WTC11 (cell line): ENCODE measurements around the gene C10orf95. TPM values are rescaled to one million over a fixed set of nuclear protein-coding genes. Genes with fewer than 3 reads are reported as not detected.

Experiments
- ATAC-seq: fragments of 200-7000 bp; cut with Tn5 transposase; 2 replicates; pipeline ENCODE4 v1.10.0; 2021; ENCODE audit warnings: mild to moderate bottlenecking, moderate library complexity
- CTCF ChIA-PET: fragments of 300-600 bp; sonication (Branson Sonifier 250); formaldehyde crosslinking; loops from one replicate; lab custom pipeline; 2021; ENCODE audit warnings: antibody characterized with exemption; lab: Charles Lee
- POLR2A ChIA-PET: fragments of 350-600 bp; sonication (Branson Sonifier 250); formaldehyde crosslinking; loops from one replicate; lab custom pipeline; 2021; ENCODE audit warnings: antibody characterized with exemption; lab: Charles Lee
- DNase-seq: peaks from one replicate; pipeline ENCODE4 v3.0.0; 2021; ENCODE audit warnings: low spot score
- H3K27ac Mint-ChIP-seq: 2 replicates; pipeline ENCODE4 v1.8.0; 2021; ENCODE audit warnings: mixed read lengths
- H3K27me3 Mint-ChIP-seq: 2 replicates; pipeline ENCODE4 v1.8.0; 2021; ENCODE audit warnings: low read depth, mild to moderate bottlenecking, moderate library complexity, mixed read lengths
- H3K36me3 Mint-ChIP-seq: 2 replicates; pipeline ENCODE4 v1.8.0; 2021; ENCODE audit warnings: mixed read lengths
- H3K4me1 Mint-ChIP-seq: 2 replicates; pipeline ENCODE4 v1.8.0; 2022; ENCODE audit warnings: mixed read lengths
- H3K4me3 Mint-ChIP-seq: 2 replicates; pipeline ENCODE4 v1.8.0; 2021; ENCODE audit warnings: mild to moderate bottlenecking, moderate library complexity, mixed read lengths
- H3K9me3 Mint-ChIP-seq: 2 replicates; pipeline ENCODE4 v1.8.0; 2021; ENCODE audit warnings: mixed read lengths
- ATF2 ChIP-seq: sonication (generic); formaldehyde crosslinking; IDR thresholded peaks from 2 replicates; pipeline ENCODE4 v1.8.1; 2022; ENCODE audit warnings: low read depth, missing genetic modification reagents, borderline replicate concordance
- ATF6 ChIP-seq: sonication (generic); formaldehyde crosslinking; IDR thresholded peaks from 2 replicates; pipeline ENCODE4 v1.8.1; 2023; ENCODE audit warnings: mild to moderate bottlenecking, missing genetic modification reagents
- CBFB ChIP-seq: sonication (generic); formaldehyde crosslinking; IDR thresholded peaks from 2 replicates; pipeline ENCODE4 v1.8.1; 2022; ENCODE audit warnings: mild to moderate bottlenecking, low read depth, missing genetic modification reagents
- E2F4 ChIP-seq: sonication (generic); formaldehyde crosslinking; IDR thresholded peaks from 2 replicates; pipeline ENCODE4 v1.8.1; 2022; ENCODE audit warnings: low read depth, mild to moderate bottlenecking, moderate library complexity, missing genetic modification reagents, borderline replicate concordance
- FOXP1 ChIP-seq: sonication (generic); formaldehyde crosslinking; IDR thresholded peaks from 2 replicates; pipeline ENCODE4 v1.8.0; 2022; ENCODE audit warnings: missing genetic modification reagents, mild to moderate bottlenecking, moderate library complexity, borderline replicate concordance
- JUN ChIP-seq: sonication (generic); formaldehyde crosslinking; IDR thresholded peaks from 2 replicates; pipeline ENCODE4 v1.8.0; 2023; ENCODE audit warnings: mild to moderate bottlenecking, missing genetic modification reagents
- KAT7 ChIP-seq: sonication (generic); formaldehyde crosslinking; IDR thresholded peaks from 2 replicates; pipeline ENCODE4 v1.8.1; 2023; ENCODE audit warnings: missing genetic modification reagents, mild to moderate bottlenecking, borderline replicate concordance
- RELA ChIP-seq: sonication (generic); formaldehyde crosslinking; IDR thresholded peaks from 2 replicates; pipeline ENCODE4 v1.8.1; 2022; ENCODE audit warnings: missing genetic modification reagents, mild to moderate bottlenecking, borderline replicate concordance
- SMAD4 ChIP-seq: sonication (generic); formaldehyde crosslinking; IDR thresholded peaks from 2 replicates; pipeline ENCODE4 v1.8.0; 2022; ENCODE audit warnings: mild to moderate bottlenecking, missing genetic modification reagents
- SOX15 ChIP-seq: fragments of 250-450 bp; sonication (Bioruptor Pico); IDR thresholded peaks from 2 replicates; pipeline ENCODE4 v1.9.0; 2021; ENCODE audit warnings: mild to moderate bottlenecking
- TP53 ChIP-seq: sonication (generic); formaldehyde crosslinking; IDR thresholded peaks from 2 replicates; pipeline ENCODE4 v1.8.1; 2023; ENCODE audit warnings: mild to moderate bottlenecking, missing genetic modification reagents
- USF1 ChIP-seq: sonication (generic); formaldehyde crosslinking; IDR thresholded peaks from 2 replicates; pipeline ENCODE4 v1.8.0; 2022; ENCODE audit warnings: mild to moderate bottlenecking, missing genetic modification reagents
- ZNF121 ChIP-seq: sonication (generic); formaldehyde crosslinking; IDR thresholded peaks from 2 replicates; pipeline ENCODE4 v1.8.0; 2023; ENCODE audit warnings: missing genetic modification reagents
- total RNA-seq: library from RNA; stranded (reverse); gene quantifications from 3 replicates; pipeline ENCODE4 v1.2.3, GENCODE V29; 2021
- TF ChIP-seq, protein P1 (sequence below): fragments of 250-450 bp; sonication (Bioruptor Pico); IDR thresholded peaks from 2 replicates; pipeline ENCODE4 v2.1.2; 2022; ENCODE audit warnings: mild to moderate bottlenecking, moderate library complexity
- TF ChIP-seq, protein P2 (sequence below): sonication (generic); formaldehyde crosslinking; IDR thresholded peaks from 2 replicates; pipeline ENCODE4 v1.8.0; 2022; ENCODE audit warnings: missing genetic modification reagents
- TF ChIP-seq, protein P3 (sequence below): sonication (generic); formaldehyde crosslinking; IDR thresholded peaks from 2 replicates; pipeline ENCODE4 v1.8.1; 2023; ENCODE audit warnings: mild to moderate bottlenecking, missing genetic modification reagents, moderate library complexity
- TF ChIP-seq, protein P4 (sequence below): sonication (generic); formaldehyde crosslinking; IDR thresholded peaks from 2 replicates; pipeline ENCODE4 v1.8.0; 2023; ENCODE audit warnings: missing genetic modification reagents
- TF ChIP-seq, protein P5 (sequence below): sonication (generic); formaldehyde crosslinking; IDR thresholded peaks from 2 replicates; pipeline ENCODE4 v1.8.1; 2023; ENCODE audit warnings: mild to moderate bottlenecking, moderate library complexity, missing genetic modification reagents

Gene C10orf95
- total RNA-seq, 1 experiment from 2014 or later, result 0.96 TPM

GRCh38 chr10:102422545-102423129, 28.7 kb downstream of the C10orf95 start (continued):
- TF ChIP-seq, protein P1, sequence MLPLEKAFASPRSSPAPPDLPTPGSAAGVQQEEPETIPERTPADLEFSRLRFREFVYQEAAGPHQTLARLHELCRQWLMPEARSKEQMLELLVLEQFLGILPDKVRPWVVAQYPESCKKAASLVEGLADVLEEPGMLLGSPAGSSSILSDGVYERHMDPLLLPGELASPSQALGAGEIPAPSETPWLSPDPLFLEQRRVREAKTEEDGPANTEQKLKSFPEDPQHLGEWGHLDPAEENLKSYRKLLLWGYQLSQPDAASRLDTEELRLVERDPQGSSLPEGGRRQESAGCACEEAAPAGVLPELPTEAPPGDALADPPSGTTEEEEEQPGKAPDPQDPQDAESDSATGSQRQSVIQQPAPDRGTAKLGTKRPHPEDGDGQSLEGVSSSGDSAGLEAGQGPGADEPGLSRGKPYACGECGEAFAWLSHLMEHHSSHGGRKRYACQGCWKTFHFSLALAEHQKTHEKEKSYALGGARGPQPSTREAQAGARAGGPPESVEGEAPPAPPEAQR (CRISPR knock-in tag), result no peak
- TF ChIP-seq, protein P2, sequence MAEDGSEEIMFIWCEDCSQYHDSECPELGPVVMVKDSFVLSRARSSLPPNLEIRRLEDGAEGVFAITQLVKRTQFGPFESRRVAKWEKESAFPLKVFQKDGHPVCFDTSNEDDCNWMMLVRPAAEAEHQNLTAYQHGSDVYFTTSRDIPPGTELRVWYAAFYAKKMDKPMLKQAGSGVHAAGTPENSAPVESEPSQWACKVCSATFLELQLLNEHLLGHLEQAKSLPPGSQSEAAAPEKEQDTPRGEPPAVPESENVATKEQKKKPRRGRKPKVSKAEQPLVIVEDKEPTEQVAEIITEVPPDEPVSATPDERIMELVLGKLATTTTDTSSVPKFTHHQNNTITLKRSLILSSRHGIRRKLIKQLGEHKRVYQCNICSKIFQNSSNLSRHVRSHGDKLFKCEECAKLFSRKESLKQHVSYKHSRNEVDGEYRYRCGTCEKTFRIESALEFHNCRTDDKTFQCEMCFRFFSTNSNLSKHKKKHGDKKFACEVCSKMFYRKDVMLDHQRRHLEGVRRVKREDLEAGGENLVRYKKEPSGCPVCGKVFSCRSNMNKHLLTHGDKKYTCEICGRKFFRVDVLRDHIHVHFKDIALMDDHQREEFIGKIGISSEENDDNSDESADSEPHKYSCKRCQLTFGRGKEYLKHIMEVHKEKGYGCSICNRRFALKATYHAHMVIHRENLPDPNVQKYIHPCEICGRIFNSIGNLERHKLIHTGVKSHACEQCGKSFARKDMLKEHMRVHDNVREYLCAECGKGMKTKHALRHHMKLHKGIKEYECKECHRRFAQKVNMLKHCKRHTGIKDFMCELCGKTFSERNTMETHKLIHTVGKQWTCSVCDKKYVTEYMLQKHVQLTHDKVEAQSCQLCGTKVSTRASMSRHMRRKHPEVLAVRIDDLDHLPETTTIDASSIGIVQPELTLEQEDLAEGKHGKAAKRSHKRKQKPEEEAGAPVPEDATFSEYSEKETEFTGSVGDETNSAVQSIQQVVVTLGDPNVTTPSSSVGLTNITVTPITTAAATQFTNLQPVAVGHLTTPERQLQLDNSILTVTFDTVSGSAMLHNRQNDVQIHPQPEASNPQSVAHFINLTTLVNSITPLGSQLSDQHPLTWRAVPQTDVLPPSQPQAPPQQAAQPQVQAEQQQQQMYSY (CRISPR knock-in tag), result no peak; the same call in 1 of the 2 replicates
- peak; percentile 98 for TF ChIP-seq ZNF121
- TF ChIP-seq SOX15 (CRISPR knock-in tag), result no peak
- 0 out of 2 replicates have a peak, but pooled peaks have one; percentile 9 for TF ChIP-seq CBFB (CRISPR knock-in tag)
- TF ChIP-seq FOXP1 (CRISPR knock-in tag), result peak; percentile 75
- 0 out of 2 replicates have a peak, but pooled peaks have one; percentile 47 for TF ChIP-seq JUN
- TF ChIP-seq USF1 (CRISPR knock-in tag), result peak; percentile 57
- TF ChIP-seq TP53, result 0 out of 2 replicates have a peak, but pooled peaks have one; percentile 29
- TF ChIP-seq, protein P3, sequence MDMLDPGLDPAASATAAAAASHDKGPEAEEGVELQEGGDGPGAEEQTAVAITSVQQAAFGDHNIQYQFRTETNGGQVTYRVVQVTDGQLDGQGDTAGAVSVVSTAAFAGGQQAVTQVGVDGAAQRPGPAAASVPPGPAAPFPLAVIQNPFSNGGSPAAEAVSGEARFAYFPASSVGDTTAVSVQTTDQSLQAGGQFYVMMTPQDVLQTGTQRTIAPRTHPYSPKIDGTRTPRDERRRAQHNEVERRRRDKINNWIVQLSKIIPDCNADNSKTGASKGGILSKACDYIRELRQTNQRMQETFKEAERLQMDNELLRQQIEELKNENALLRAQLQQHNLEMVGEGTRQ (CRISPR knock-in tag), result peak; percentile 48; the same call in 1 of the 2 replicates

GRCh38 chr10:102421757-102422512, 29.4 kb downstream of the C10orf95 start:
- H3K4me1 Mint-ChIP-seq, result peaks cover 19% of the 10 kb centered on the region
- H3K27ac Mint-ChIP-seq, result no peak overlapping the region
- H3K4me3 Mint-ChIP-seq, result peak overlapping the region; percentile 98
- ATAC-seq (peak; percentile 0), DNase-seq (peak; percentile 55)
- ChIA-PET CTCF (interaction anchor here (0.6 to 6.7 kb wide), 20 partner anchors 9 to 252 kb away, joined by 3 to 68 read pairs (median 18); partner anchors contain the start of genes ACTR1A, C10orf95, CUEDC2 and GBF1), POLR2A (interaction anchor here (0.8 to 5.0 kb wide), 7 partner anchors 10 to 300 kb away, joined by 3 to 34 read pairs (median 12); partner anchors contain the start of genes C10orf95, CUEDC2 and NFKB2)
- no peaks in the 10 kb centered on the region for H3K9me3 Mint-ChIP-seq
- peaks cover 9% of the 10 kb centered on the region; the same call in 1 of the 2 replicates for H3K36me3 Mint-ChIP-seq
- peaks cover 5% of the 10 kb centered on the region; the same call in 1 of the 2 replicates for H3K27me3 Mint-ChIP-seq
- TF ChIP-seq ATF2 (CRISPR knock-in tag) (no peak), KAT7 (CRISPR knock-in tag) (no peak), CBFB (CRISPR knock-in tag) (0 out of 2 replicates have a peak, but pooled peaks have one; percentile 4), ATF6 (CRISPR knock-in tag) (no peak), SMAD4 (CRISPR knock-in tag) (0 out of 2 replicates have a peak, but pooled peaks have one; percentile 16), JUN (0 out of 2 replicates have a peak, but pooled peaks have one; percentile 42), RELA (CRISPR knock-in tag) (0 out of 2 replicates have a peak, but pooled peaks have one; percentile 74), E2F4 (CRISPR knock-in tag) (no peak)
- TF ChIP-seq, protein P4, sequence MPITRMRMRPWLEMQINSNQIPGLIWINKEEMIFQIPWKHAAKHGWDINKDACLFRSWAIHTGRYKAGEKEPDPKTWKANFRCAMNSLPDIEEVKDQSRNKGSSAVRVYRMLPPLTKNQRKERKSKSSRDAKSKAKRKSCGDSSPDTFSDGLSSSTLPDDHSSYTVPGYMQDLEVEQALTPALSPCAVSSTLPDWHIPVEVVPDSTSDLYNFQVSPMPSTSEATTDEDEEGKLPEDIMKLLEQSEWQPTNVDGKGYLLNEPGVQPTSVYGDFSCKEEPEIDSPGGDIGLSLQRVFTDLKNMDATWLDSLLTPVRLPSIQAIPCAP (CRISPR knock-in tag), result peak; percentile 19; the same call in 1 of the 2 replicates
- TF ChIP-seq, protein P5, sequence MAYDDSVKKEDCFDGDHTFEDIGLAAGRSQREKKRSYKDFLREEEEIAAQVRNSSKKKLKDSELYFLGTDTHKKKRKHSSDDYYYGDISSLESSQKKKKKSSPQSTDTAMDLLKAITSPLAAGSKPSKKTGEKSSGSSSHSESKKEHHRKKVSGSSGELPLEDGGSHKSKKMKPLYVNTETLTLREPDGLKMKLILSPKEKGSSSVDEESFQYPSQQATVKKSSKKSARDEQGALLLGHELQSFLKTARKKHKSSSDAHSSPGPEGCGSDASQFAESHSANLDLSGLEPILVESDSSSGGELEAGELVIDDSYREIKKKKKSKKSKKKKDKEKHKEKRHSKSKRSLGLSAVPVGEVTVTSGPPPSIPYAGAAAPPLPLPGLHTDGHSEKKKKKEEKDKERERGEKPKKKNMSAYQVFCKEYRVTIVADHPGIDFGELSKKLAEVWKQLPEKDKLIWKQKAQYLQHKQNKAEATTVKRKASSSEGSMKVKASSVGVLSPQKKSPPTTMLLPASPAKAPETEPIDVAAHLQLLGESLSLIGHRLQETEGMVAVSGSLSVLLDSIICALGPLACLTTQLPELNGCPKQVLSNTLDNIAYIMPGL, result peak; percentile 53; the same call in 1 of the 2 replicates
